IPS-18a (cell line): ENCODE measurements around the gene GULP1.

Experiments used
- H3K27ac ChIP-seq: one replicate; pipeline ENCODE4 v1.5.1; 2013; ENCODE audit warnings: low read length
- H3K27me3 ChIP-seq: one replicate; pipeline ENCODE4 v1.6.1; 2013; ENCODE audit warnings: mild to moderate bottlenecking, low read length; ENCODE audit not compliant: control insufficient read depth, insufficient read depth
- H3K36me3 ChIP-seq: one replicate; pipeline ENCODE4 v1.6.1; 2013; ENCODE audit warnings: low read depth, low read length; ENCODE audit not compliant: control insufficient read depth
- H3K4me1 ChIP-seq: one replicate; pipeline ENCODE4 v1.6.1; 2013; ENCODE audit warnings: low read depth, low read length; ENCODE audit not compliant: control insufficient read depth
- H3K4me3 ChIP-seq: one replicate; pipeline ENCODE4 v1.5.1; 2013; ENCODE audit warnings: low read length
- H3K9ac ChIP-seq: one replicate; pipeline ENCODE4 v1.6.1; 2013; ENCODE audit warnings: mild to moderate bottlenecking, low read length, moderate library complexity
- H3K9me3 ChIP-seq: one replicate; pipeline ENCODE4 v1.6.1; 2013; ENCODE audit warnings: low read depth, low read length; ENCODE audit not compliant: control insufficient read depth

Gene GULP1

DNA sequence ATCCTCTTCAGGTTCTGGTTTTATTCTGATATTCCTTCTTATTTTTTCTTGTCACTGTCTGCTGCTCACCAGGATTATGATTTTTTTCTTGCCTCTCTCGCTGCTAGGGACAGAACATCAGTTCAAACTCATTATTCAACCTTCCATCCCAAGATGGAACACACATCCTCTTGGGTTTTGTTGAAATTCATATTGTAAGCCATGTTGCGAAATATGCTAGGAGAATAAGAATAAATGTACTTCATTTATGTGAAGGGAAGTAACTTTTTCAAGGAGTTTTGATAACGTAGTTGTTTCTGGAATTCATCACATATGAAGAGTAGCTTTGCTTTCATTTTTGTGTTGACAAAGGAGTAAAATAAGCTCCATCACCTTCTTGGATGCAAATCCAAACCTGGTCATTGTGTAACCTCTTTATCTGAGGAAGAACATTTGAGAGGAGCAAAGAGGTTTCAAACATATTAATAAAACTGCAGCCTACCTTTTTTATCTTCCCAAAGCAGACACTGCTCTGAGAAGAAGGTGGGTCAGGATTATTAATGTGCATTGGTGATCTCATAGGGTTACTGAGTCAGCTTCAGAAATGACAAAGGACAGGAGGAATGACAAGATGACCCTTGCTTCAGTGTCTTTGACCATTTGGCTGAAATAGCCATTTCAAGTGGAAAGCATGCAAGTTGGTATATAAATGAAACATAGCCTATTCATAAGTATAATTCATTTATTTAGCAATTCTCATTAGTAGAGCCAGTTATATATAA lies 280.0 kb downstream of the GULP1 start:
- Histone ChIP-seq H3K9me3 (no peaks in the 10 kb centered on the region), H3K4me1 (no peaks in the 10 kb centered on the region), H3K27me3 (no peaks in the 10 kb centered on the region), H3K36me3 (peaks cover 34% of the 10 kb centered on the region), H3K9ac (no peak overlapping the region), H3K4me3 (no peak overlapping the region), H3K27ac (no peak overlapping the region)

DNA sequence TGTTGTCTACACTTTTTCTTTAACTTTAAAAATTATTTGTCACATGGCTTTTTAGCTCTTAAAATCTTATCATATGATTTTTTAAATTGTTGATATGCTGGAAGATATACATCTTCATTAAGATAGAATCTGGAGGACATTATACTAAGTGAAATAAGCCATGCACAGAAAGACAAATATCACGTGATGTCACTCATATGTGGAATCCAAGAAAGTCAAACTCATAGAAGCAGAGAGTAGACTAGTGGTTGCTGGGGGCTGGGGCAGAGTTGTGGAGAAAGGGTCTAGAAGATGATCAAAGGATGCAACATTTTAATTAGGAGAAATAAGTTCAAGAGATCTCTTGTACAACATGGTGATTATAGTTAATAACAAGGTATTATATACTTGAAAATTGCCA lies 280.9 kb downstream of the GULP1 start:
- no peaks in the 10 kb centered on the region for H3K4me1 ChIP-seq
- H3K9me3 ChIP-seq: no peaks in the 10 kb centered on the region
- H3K36me3 ChIP-seq: peaks cover 34% of the 10 kb centered on the region
- no peaks in the 10 kb centered on the region for H3K27me3 ChIP-seq
- H3K27ac ChIP-seq: no peak overlapping the region
- no peak overlapping the region for H3K4me3 ChIP-seq
- H3K9ac ChIP-seq: no peak overlapping the region

DNA sequence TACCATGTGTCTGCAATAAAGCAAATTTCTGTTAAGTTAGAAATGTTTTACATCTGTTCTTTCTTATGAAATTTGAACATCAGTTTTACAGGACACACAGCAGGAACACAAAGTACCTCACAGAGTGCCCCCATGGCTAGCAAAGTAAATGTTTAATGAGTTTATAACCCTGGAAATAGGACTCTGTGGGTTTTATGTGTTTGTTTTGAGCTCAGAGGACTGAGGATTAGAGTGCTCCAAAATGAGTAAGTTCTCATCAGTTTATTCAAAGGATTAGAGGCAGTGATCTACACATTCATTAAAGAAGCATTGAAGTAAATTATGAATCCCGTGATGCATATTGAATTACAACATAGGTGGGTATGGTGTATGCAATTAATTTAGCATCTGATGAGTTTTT lies 281.8 kb downstream of the GULP1 start:
- Histone ChIP-seq H3K4me3 (no peak overlapping the region), H3K27ac (no peak overlapping the region), H3K9me3 (no peaks in the 10 kb centered on the region), H3K4me1 (no peaks in the 10 kb centered on the region), H3K36me3 (peaks cover 33% of the 10 kb centered on the region), H3K9ac (no peak overlapping the region), H3K27me3 (no peaks in the 10 kb centered on the region)

GRCh38 chr2:188576006-188576405 lies 284.3 kb downstream of the GULP1 start:
- Histone ChIP-seq H3K4me1 (no peaks in the 10 kb centered on the region), H3K4me3 (no peak overlapping the region), H3K27me3 (no peaks in the 10 kb centered on the region), H3K9ac (no peak overlapping the region), H3K36me3 (peaks cover 14% of the 10 kb centered on the region), H3K9me3 (no peaks in the 10 kb centered on the region), H3K27ac (no peak overlapping the region)

- Histone ChIP-seq H3K9me3 (no peaks in the 10 kb centered on the region), H3K9ac (no peak overlapping the region), H3K27me3 (no peaks in the 10 kb centered on the region), H3K36me3 (peaks cover 9% of the 10 kb centered on the region), H3K4me1 (no peaks in the 10 kb centered on the region), H3K4me3 (no peak overlapping the region), H3K27ac (no peak overlapping the region)
Observed at GRCh38 chr2:188576651-188577050, 285.0 kb downstream of the GULP1 start.

DNA sequence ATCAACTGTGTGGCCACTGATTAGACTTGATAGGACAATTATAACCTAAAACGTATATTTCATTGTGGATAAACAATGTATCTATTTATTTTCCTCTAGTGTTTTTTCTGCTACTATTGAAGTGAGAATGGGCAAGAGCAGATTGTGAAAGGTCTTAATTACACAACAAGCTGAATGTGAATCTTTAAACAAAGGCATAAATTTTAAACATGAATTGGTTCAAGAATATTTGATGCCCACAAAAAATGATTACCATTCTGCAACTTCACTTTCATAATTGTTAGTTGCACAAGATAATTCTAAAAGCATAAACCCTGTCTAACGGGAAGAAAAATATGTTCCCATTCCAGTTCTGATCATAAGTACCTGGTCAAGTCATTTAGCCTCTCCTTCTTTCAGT lies 285.6 kb downstream of the GULP1 start:
- Histone ChIP-seq H3K36me3 (peaks cover 8% of the 10 kb centered on the region), H3K4me1 (no peaks in the 10 kb centered on the region), H3K4me3 (no peak overlapping the region), H3K9me3 (no peaks in the 10 kb centered on the region), H3K27ac (no peak overlapping the region), H3K9ac (no peak overlapping the region), H3K27me3 (no peaks in the 10 kb centered on the region)

DNA sequence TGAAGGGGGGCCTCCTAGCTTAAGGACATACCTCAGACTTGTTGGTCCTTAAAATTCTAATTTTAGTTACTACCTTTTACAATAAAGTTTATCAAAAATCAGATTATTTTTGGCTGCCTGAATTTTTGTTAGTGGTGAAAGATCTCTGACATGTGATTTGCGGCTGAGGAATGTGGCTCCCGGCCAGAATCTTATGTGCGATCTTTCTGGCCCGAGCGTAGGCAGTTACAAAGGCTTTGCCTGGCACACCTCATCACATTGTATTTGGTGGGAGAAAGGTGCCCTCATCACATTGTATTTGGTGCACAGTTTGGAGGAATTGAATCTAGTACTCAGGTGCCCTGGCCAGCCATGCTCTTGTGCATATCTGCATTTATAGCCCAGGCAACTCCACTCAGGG lies 289.1 kb downstream of the GULP1 start:
- Histone ChIP-seq H3K36me3 (peaks cover 16% of the 10 kb centered on the region), H3K4me3 (no peak overlapping the region), H3K27ac (no peak overlapping the region), H3K9me3 (no peaks in the 10 kb centered on the region), H3K9ac (no peak overlapping the region), H3K27me3 (no peaks in the 10 kb centered on the region), H3K4me1 (no peaks in the 10 kb centered on the region)

DNA sequence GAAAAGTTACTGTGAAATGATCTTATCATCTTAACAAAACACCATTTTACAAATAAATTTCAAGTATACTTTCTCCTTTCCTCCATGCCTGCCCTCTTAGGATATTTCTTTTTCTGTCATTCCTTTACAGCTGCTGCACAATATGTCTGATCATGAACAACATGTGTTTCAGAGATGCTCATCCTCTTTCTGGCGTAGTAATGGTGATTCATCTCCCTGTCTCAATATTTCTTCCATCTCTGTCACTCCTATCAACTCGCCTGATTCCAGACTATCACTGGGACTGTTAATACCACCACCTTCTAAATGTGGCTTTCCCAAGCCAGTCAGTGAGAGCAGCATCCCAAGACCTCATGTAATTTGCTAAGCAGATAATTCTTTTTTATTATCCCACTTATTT lies 290.5 kb downstream of the GULP1 start:
- Histone ChIP-seq H3K36me3 (peaks cover 19% of the 10 kb centered on the region), H3K9me3 (no peaks in the 10 kb centered on the region), H3K27me3 (no peaks in the 10 kb centered on the region), H3K4me3 (no peak overlapping the region), H3K27ac (no peak overlapping the region), H3K4me1 (no peaks in the 10 kb centered on the region), H3K9ac (no peak overlapping the region)

DNA sequence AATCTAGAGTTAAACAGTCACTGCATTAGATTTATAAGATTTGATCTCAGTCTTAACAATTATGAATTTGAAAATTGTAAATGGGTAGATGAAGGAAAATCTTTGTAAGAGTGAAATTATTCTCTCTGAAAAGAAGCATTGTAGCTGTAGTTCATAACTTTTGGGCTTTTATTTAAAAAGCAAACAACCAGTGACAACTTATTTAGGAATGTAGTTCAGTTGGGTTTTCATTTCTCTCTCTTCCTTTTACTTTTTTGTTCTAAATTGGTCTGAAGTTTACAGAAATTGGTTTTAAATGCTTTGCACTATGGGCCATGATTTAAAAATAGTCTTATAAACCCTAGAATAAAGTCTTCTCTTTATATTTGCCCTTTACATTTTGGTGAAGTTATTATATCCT lies 296.6 kb downstream of the GULP1 start:
- H3K27ac ChIP-seq: no peak overlapping the region
- H3K9ac ChIP-seq: no peak overlapping the region
- H3K4me1 ChIP-seq: no peaks in the 10 kb centered on the region
- no peaks in the 10 kb centered on the region for H3K9me3 ChIP-seq
- peaks cover 31% of the 10 kb centered on the region for H3K36me3 ChIP-seq
- H3K27me3 ChIP-seq: no peaks in the 10 kb centered on the region
- no peak overlapping the region for H3K4me3 ChIP-seq

DNA sequence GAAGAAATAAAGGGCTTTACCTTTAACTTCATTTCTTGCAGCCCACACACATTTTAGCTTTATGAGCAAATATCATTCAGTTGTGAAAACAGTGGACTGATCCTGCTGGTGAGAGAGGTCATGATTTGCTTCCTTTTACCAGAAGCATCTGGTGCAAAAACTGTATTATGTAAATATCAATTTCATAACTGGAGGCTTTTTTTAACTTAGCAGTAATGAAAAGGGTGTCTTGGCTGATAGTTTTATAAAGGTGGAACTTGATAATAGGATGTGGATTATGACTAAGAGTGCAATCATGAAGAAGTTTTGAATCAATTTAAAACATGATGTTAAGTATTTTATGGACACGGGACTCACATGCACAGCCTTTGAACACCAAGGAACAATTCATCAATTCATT lies 304.4 kb downstream of the GULP1 start:
- Histone ChIP-seq H3K4me1 (peaks cover 22% of the 10 kb centered on the region), H3K9ac (no peak overlapping the region), H3K36me3 (peaks cover 3% of the 10 kb centered on the region), H3K27me3 (no peaks in the 10 kb centered on the region), H3K27ac (no peak overlapping the region), H3K4me3 (no peak overlapping the region), H3K9me3 (no peaks in the 10 kb centered on the region)

DNA sequence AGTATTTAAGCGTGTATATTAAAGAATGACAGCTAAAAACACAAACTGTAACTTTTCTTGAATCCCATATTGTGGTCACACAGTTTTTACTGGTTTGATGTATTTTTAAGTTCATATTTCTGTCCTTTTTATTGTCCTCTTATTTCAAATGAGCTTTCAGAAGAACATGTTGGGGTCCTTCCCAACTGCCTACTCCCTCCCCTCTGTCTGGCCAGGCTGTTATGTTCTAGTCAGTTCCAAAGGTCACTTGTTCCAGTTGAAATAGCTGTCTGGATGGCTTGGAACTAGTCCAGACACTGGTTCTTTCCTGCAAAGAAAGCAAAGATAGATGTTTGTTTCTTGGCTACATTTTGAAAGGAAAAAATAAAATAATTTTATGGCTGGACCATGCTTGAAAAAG lies 306.9 kb downstream of the GULP1 start:
- Histone ChIP-seq H3K36me3 (peaks cover 3% of the 10 kb centered on the region), H3K27ac (no peak overlapping the region), H3K9ac (no peak overlapping the region), H3K4me1 (peaks cover 22% of the 10 kb centered on the region), H3K4me3 (no peak overlapping the region), H3K9me3 (no peaks in the 10 kb centered on the region), H3K27me3 (no peaks in the 10 kb centered on the region)

GRCh38 chr2:188599140-188599539 lies 307.5 kb downstream of the GULP1 start:
- Histone ChIP-seq H3K27ac (no peak overlapping the region), H3K36me3 (no peaks in the 10 kb centered on the region), H3K27me3 (no peaks in the 10 kb centered on the region), H3K4me3 (no peak overlapping the region), H3K4me1 (peaks cover 22% of the 10 kb centered on the region), H3K9ac (no peak overlapping the region), H3K9me3 (no peaks in the 10 kb centered on the region)
